Mucosa of stomach (tissue), 1 donor: ENCODE results near the gene NFKB1.
"Not testable (repeated sequence)": the region's sequence is repeated elsewhere in the genome, so short reads cannot be mapped to it uniquely, and the experiment has no call there.

Experiments
- H3K27me3 ChIP-seq: one replicate; pipeline ENCODE4 v1.7.0; 2013; ENCODE audit warnings: mild to moderate bottlenecking, low read length; ENCODE audit not compliant: control insufficient read depth, insufficient read depth
- H3K36me3 ChIP-seq: one replicate; pipeline ENCODE4 v1.7.0; 2013; ENCODE audit warnings: low read length; ENCODE audit not compliant: control insufficient read depth, insufficient read depth
- H3K4me1 ChIP-seq: one replicate; pipeline ENCODE4 v1.7.0; 2013; ENCODE audit warnings: mild to moderate bottlenecking, low read length; ENCODE audit not compliant: control insufficient read depth, insufficient read depth
- H3K4me3 ChIP-seq: one replicate; pipeline ENCODE4 v1.7.0; 2013; ENCODE audit warnings: low read length
- H3K9ac ChIP-seq: one replicate; pipeline ENCODE4 v1.7.0; 2013; ENCODE audit warnings: mild to moderate bottlenecking, low read length, moderate library complexity
- H3K9me3 ChIP-seq: one replicate; pipeline ENCODE4 v1.7.0; 2013; ENCODE audit warnings: mild to moderate bottlenecking, low read length, moderate library complexity; ENCODE audit not compliant: control insufficient read depth
- donor health status: Pancreatic carcinoma.

The NFKB1 gene

DNA sequence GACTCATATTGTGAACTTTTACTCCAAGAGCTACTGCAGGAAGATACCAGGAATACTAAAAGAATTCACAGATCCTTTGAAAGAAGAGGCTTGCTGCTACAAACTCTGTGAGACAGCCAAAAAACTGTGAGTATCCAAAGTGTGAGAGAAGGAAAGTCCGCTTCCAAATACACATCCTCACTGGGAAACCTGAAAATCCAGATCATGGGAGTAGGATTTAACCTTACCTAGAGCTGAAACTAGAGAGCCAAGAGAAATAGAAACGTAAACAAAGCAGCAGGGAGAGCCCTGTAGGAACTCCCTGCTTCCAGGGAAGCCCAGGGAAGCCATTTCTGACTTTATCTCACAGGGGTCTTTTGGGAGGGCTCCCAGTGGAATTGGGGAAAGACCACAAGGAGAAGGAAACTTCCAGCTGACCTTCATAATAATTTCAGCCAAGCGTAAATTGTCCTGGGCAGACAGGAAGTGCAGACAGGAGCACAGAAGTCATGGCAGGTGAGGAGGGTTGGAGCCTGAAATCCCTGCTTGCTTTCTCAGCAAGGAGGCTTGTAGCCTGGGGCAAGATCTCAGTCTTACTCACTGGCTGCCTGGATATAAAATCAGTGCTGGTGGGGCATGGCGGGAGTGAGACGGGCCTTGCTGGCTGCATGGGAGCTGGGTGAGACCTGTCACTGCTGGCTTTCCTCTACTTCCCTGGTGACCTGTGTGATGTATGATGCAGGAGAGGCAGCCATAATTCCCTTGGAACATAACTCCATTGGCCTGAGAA, 26.2 kb upstream of the NFKB1 start:
- H3K9ac ChIP-seq: no peak overlapping the region
- no peaks in the 10 kb centered on the region for H3K9me3 ChIP-seq
- peaks cover 6% of the 10 kb centered on the region for H3K4me1 ChIP-seq
- no peaks in the 10 kb centered on the region for H3K27me3 ChIP-seq
- no peak overlapping the region for H3K4me3 ChIP-seq
- no peaks in the 10 kb centered on the region for H3K36me3 ChIP-seq

DNA sequence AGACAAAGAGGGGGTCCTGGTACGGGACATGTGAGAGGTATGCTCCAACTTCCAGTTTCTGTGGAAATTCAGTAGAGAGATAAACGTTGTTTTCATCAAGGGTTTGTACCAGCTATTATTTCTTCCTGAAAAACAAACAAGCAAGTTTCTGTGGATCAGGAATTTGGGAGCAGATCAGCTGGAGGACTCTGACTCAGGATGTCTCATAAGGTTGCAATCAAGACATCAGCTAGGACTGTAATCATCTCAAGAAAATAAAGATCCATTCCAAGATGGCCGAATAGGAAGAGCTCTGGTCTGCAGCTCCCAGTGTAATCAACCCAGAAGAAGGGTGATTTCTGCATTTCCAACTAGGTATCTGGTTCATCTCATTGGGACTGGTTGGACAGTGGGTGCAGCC, 23.5 kb upstream of the NFKB1 start:
- Histone ChIP-seq H3K27me3 (no peaks in the 10 kb centered on the region), H3K9me3 (no peaks in the 10 kb centered on the region), H3K9ac (no peak overlapping the region), H3K36me3 (no peaks in the 10 kb centered on the region), H3K4me1 (peaks cover 2% of the 10 kb centered on the region), H3K4me3 (no peak overlapping the region)

DNA sequence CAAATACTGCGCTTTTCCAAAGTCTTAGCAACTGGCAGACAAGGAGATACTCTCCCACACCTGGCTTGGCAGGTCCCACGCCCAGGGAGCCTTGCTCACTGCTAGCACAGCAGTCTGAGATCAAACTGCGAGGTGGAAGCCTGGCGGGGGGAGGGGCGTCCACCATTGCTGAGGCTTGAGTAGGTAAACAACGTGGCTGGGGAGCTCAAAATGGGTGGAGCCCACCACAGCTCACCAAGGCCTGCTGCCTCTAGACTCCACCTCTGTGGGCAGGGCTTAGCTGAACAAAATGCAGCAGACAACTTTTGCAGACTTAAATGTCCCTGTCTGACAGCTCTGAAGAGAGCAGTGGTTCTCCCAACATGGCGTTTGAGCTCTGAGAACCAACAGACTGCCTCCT, 23.0 kb upstream of the NFKB1 start:
- H3K4me3 ChIP-seq: no peak overlapping the region
- H3K9ac ChIP-seq: no peak overlapping the region
- no peaks in the 10 kb centered on the region for H3K4me1 ChIP-seq
- no peaks in the 10 kb centered on the region for H3K36me3 ChIP-seq
- H3K27me3 ChIP-seq: no peaks in the 10 kb centered on the region
- no peaks in the 10 kb centered on the region for H3K9me3 ChIP-seq

DNA sequence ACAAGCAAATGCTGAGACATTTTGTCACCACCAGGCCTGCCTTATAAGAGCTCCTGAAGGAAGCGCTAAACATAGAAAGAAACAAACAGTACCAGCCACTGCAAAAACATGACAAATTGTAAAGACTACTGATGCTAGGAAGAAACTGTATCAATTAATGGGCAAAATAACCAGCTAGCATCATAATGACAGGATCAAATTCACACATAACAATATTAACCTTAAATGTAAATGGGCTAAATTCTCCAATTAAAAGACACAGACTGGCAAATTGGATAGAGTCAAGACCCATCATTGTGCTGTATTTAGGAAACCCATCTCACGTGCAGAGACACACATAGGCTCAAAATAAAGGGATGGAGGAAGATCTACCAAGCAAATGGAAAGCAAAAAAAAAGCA, 21.3 kb upstream of the NFKB1 start:
- H3K36me3 ChIP-seq, H3K9me3 ChIP-seq, H3K9ac ChIP-seq, H3K4me1 ChIP-seq, H3K27me3 ChIP-seq, H3K4me3 ChIP-seq: not testable (repeated sequence)

DNA sequence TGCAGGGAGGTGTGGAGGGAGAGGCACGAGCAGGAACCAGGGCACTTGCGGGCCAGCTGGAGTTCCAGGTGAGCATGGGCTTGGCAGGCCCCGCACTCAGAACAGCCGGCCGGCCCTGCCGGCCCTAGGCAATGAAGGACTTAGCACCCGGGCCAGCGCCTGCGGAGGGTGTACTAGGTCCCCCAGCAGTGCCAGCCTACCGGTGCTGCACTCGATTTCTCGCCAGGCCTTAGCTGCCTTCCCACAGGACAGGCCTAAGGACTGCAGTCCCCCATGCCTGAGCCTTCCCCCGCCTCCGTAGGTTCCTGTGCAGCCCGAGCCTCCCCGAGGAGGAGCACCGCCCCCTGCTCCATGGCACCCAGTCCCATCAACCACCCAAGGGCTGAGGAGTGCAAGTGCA, 18.0 kb upstream of the NFKB1 start:
- Histone ChIP-seq H3K9ac (no peak overlapping the region), H3K4me3 (no peak overlapping the region), H3K9me3 (no peaks in the 10 kb centered on the region), H3K36me3 (no peaks in the 10 kb centered on the region), H3K27me3 (no peaks in the 10 kb centered on the region), H3K4me1 (no peaks in the 10 kb centered on the region)

DNA sequence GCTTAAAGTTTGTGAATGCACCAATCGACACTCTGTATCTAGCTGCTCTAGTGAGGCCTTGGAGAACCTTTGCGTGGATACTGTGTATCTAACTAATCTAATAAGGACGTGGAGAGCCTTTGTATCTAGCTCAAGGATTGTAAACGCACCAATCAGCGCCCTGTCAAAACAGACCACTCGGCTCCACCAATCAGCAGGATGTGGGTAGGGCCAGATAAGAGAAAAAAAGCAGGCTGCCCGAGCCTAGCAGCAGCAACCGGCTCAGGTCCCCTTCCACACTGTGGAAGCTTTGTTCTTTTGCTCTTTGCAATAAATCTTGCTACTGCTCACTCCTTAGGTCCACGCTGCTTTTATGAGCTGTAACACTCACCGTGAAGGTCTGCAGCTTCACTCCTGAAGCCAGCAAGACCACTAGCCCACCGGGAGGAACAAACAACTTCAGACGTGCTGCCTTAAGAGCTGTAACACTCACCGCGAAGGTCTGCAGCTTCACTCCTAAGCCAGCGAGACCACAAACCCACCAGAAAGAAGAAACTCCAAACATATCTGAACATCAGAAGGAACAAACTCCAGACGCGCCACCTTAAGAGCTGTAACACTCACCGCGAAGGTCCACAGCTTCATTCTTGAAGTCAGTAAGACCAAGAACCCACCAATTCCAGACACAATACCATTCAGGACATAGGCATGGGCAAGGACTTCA, 17.0 kb upstream of the NFKB1 start:
- not testable (repeated sequence) for H3K9me3 ChIP-seq, H3K36me3 ChIP-seq, H3K4me1 ChIP-seq

DNA sequence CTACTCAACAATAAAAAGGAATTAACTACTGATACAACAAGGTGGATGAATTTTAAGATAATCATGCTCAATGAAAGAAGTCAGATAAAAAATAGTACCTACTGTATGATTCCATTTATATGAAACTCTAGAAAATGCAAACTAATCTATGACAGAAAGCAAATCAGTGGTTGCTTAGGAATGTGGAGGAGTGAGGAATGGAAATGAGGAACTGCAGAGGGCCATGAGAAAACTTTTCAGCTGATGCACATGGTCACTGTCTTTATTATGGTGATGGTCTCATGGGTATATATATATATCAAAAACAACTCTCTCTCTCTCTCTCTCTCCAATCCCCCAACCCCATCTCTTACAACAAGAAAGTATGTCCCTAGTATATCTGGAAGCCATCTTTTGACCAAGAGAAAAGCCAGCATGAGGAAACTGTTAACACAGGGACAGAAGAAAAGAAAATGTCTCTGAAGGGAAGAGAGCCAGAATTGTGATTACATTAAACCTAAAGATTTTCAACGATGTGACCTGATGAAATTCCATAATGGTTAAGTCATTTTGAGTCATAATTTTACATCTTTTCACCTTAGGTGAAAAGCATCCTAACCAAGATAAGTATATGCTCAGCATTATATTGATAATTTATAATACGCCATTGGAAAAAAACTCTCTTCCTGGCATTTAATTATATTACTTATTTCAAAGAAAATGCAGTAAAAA, 8.5 kb upstream of the NFKB1 start:
- no peaks in the 10 kb centered on the region for H3K27me3 ChIP-seq
- H3K4me3 ChIP-seq: no peak overlapping the region
- H3K36me3 ChIP-seq: no peaks in the 10 kb centered on the region
- peaks cover 9% of the 10 kb centered on the region for H3K4me1 ChIP-seq
- no peak overlapping the region for H3K9ac ChIP-seq
- H3K9me3 ChIP-seq: no peaks in the 10 kb centered on the region

More for the DNA sequence above, 17.0 kb upstream of the NFKB1 start:
- not testable (repeated sequence) for H3K4me3 ChIP-seq, H3K27me3 ChIP-seq, H3K9ac ChIP-seq

DNA sequence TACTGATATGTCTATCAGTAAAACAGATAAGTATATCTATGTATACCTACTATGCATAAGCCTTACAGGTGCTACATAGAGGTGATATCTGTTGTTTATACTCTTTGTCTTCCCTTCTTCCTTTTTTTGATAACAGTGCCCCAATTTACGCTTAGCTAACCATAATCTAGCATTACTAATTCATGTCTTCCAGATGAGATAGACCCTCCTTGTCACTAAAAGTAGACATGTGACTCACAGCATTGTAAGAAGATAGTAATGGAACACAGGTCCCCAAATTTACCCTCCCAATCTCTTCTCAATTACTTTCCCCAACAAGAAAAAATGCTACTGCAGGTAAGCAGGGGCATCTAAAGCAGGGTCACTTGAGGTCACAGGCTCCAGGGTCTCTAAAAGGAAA, 7.9 kb upstream of the NFKB1 start:
- Histone ChIP-seq H3K9ac (no peak overlapping the region), H3K36me3 (no peaks in the 10 kb centered on the region), H3K4me1 (peaks cover 9% of the 10 kb centered on the region), H3K27me3 (no peaks in the 10 kb centered on the region), H3K4me3 (no peak overlapping the region), H3K9me3 (no peaks in the 10 kb centered on the region)

DNA sequence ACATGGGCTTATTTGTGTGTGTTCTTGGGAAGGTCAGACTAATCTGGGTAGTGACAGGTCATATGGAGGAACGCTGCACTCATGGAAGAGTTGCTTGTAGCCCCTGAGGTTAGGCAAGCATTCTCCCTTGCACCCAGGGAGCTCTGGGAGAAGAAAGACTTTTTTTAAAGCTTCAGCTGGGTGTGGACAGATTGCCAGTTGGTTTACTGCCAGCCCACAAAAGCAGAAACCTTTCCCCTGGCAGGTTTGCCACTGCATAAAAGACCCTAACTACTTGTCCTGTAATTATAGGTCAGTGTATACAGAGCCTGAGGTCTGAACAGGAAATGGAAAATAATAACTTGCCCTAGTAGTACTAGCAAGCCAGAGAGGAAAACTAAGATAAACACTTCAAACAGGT, 7.4 kb upstream of the NFKB1 start:
- no peak overlapping the region for H3K9ac ChIP-seq
- H3K4me3 ChIP-seq: no peak overlapping the region
- no peaks in the 10 kb centered on the region for H3K36me3 ChIP-seq
- no peaks in the 10 kb centered on the region for H3K9me3 ChIP-seq
- peaks cover 9% of the 10 kb centered on the region for H3K4me1 ChIP-seq
- H3K27me3 ChIP-seq: no peaks in the 10 kb centered on the region

DNA sequence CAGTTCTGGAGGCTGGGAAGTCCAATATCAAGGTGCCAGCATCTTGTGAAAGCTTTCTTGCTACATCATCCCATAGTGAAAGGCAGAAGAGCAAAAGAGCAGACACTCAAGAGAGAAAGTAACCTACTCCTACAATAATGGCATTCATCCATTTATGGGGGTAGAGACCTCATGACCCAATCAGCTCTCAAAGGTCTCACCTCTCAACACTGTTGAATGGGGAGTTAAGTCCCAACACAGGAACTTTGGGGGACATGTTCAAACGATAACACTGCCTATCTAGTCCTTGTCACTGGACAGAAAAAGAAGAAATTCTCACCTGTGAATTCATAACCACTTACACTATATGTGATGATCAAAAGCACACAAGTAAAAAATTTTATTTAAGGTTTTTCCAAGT, 6.6 kb upstream of the NFKB1 start:
- no peaks in the 10 kb centered on the region for H3K27me3 ChIP-seq
- H3K36me3 ChIP-seq: no peaks in the 10 kb centered on the region
- H3K9me3 ChIP-seq: no peaks in the 10 kb centered on the region
- H3K9ac ChIP-seq: no peak overlapping the region
- H3K4me1 ChIP-seq: peaks cover 9% of the 10 kb centered on the region
- no peak overlapping the region for H3K4me3 ChIP-seq

DNA sequence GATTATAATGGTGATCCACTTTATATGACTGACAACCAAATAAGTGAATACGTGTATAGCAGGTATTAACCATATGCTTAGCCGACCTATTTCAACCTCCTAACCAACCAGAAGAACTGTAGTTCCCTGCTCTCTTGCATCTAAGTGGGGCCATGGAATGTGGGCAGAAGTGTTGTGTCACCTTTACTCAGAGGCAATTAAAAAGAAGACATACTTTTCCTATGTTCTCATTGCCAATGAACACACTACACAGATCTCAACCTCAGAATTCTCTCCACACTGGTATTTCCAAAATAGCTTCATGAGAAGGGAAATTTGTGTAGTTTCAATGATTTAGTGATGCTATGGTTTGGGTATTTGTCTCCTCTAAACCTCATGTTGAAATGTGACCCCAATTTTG, 3.2 kb upstream of the NFKB1 start:
- Histone ChIP-seq H3K4me1 (peaks cover 9% of the 10 kb centered on the region), H3K9me3 (no peaks in the 10 kb centered on the region), H3K9ac (no peak overlapping the region), H3K36me3 (no peaks in the 10 kb centered on the region), H3K4me3 (no peak overlapping the region), H3K27me3 (no peaks in the 10 kb centered on the region)

DNA sequence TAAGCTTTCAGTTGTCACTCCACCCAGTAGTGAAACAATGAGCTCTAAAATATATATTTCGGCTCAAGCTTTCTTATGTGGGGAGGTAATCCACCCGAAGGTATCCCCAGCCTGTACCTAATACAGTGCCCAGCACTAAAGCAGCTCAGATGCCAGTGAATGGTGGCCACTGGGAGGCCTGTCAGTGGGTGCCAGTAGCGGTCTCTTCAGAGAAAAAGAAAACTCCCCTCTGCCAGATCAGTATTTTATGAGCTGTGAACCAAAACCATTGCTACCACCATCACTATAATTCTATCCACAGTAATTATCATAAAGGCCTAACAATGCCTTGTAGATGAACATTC, 835 bp upstream of the NFKB1 start:
- H3K4me3 ChIP-seq: peak overlapping the region; percentile 48
- peaks cover 16% of the 10 kb centered on the region for H3K4me1 ChIP-seq
- no peaks in the 10 kb centered on the region for H3K9me3 ChIP-seq
- H3K9ac ChIP-seq: peak overlapping the region; percentile 86
- no peaks in the 10 kb centered on the region for H3K36me3 ChIP-seq
- H3K27me3 ChIP-seq: no peaks in the 10 kb centered on the region
